GM19193 (cell line): ENCODE data around the gene PER2.

ENCODE experiments used
- POLR2A ChIP-seq: IDR thresholded peaks from 4 replicates; pipeline ENCODE4 v1.6.1; 2011; ENCODE audit not compliant: insufficient read depth, insufficient read length; ENCODE audit errors: extremely low read depth

Gene PER2

GRCh38 chr2:238315031-238315595 lies 26.7 kb upstream of the PER2 start:
- no peak for TF ChIP-seq POLR2A

GRCh38 chr2:238314576-238314975 lies 26.2 kb upstream of the PER2 start:
- TF ChIP-seq POLR2A = no peak

DNA sequence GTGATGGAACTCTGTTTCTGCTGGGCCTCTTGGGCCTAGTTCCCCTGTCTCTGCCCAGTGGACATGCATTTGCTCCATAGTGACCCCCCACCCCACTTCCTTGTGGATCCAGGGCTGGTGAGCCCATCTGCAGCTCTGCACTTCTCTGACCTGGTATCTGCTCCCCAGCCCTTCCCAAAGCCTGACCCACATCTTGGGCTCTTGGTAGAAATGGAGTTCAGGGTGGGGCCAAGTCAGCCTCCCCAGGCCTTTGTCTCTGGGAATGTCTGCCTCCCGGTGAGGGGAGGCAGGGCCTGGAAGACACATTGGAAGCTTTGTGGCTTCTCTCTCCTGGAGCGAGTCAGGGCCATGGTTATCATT lies 25.6 kb upstream of the PER2 start:
- no peak for TF ChIP-seq POLR2A

DNA sequence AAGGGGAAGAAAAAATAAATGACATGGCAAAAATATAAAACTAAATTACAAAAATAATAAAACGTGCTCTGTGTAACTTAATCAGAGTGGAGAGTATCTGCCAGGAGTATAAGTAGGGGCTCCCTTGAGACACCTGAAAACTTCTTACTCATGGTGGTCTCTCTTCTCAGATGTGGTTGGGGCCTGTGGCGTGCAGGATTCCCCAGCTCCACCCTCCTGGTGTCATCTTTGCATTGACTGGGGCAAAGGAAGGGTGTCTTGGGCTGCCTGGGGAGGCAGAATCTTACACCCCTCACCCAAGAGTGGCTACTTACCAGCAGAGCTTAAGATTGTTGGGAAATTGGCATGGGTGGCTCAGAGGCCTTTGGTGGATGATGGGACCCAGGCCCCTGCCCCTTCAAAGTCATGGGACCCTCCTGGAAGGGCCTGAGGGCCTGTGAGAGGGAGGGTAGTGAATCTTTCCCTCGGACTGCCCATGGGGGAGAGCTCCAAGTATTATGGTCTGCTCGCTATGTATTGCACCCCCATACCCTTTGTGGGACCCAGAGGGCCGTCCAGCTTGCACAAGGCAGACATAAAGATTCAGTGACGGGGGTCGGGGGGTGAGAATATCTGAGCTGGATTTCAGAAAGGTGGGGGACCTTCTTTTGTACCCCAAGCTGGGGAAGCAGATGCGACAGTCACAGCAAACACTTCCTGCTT lies 25.0 kb upstream of the PER2 start:
- TF ChIP-seq POLR2A = no peak

DNA sequence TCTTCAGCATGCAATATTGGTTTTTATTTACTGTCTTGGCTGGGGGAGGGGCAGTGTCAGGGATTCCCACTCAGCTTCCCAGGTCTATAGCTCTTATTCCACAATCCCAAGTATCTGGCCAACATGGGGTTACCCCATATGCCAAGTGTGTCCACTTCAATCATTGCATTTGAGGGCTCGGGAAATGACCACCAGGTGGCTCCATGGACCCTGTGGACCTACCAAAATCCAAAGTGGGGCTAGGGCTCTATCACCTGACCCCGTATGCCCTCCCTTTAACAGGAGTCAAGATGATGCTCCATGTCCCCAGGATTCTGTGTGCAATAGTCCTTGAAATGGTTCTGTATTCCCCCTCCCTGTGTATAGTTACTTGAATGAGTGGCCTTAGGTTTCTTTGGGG lies 19.8 kb upstream of the PER2 start:
- no peak for TF ChIP-seq POLR2A

DNA sequence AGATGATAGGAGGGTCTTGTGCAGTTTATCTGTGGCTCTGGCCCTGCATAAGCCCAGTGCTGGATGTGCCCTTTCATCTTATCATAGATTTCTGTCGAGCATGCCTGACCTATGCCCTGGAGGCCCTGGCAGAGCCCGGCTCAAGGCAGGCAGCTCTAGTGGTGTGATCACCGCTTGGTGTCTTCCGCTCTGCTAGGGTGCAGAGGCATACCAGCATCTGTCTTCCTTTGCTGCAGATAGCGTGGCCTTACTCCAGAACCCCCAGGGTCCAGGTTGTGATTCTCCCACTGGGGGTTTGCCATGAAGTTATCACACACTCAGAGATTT lies 18.2 kb upstream of the PER2 start:
- no peak for TF ChIP-seq POLR2A

GRCh38 chr2:238305965-238306671 lies 17.7 kb upstream of the PER2 start:
- TF ChIP-seq POLR2A = no peak

DNA sequence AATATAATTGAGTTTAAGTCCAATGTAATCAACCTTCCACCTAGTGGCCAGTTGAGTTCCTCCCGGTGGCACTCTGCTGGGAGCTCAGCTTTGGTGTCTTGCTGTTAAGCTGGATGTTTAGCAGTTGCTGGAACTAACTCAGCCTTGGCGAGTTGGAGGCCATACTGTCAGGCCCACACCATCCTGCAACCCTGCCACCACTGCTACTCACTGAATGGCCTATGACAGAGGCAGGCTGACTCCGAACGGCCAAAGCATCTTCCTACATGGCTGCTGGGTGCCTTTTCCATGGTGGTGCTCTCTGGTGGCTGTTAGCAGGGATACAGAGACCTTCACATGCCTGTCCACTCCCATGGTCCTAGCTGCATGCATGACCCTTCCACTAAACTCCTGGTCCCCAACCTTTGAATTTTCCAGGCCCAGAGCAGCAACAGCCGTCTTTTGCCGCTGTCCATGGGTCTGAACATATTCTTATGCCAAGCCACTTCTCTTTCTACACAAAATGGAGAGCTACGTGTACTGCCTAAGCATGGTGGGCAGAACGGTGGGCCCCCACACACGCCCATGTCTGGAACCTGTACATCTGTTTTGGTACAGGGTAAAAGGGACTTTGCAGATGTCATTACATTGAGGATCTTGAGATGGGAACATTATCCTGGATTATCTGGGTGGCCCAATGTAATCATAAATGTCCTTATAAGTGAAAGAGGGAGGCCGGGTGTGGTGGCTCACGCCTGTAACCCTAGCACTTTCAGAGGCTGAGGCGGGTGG lies 16.9 kb upstream of the PER2 start:
- TF ChIP-seq POLR2A = no peak

DNA sequence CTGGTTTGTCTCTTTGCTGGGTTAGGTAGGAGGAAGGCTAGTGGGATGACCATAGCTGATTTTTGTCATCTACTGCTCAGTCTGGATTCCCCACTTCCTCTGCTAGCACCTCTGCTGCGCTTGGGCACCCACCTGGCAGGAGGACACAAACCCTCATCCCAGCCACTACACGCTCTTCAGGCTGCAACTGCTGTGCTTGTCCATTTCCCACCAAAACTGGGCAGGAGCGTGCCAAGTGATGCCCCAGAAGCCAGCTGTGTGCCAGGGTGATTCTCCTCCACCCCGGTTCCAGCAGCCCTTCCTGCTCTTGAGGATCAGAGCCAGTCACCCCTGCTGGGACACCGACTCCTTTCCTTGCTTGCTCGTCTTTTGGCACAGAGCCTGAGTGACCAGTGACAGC lies 15.7 kb upstream of the PER2 start:
- no peak for TF ChIP-seq POLR2A

GRCh38 chr2:238302751-238303150 lies 14.3 kb upstream of the PER2 start:
- no peak for TF ChIP-seq POLR2A

- no peak for TF ChIP-seq POLR2A
Measured at GRCh38 chr2:238302087-238302486, 13.7 kb upstream of the PER2 start.

GRCh38 chr2:238299803-238300202 lies 11.4 kb upstream of the PER2 start:
- TF ChIP-seq POLR2A = no peak

DNA sequence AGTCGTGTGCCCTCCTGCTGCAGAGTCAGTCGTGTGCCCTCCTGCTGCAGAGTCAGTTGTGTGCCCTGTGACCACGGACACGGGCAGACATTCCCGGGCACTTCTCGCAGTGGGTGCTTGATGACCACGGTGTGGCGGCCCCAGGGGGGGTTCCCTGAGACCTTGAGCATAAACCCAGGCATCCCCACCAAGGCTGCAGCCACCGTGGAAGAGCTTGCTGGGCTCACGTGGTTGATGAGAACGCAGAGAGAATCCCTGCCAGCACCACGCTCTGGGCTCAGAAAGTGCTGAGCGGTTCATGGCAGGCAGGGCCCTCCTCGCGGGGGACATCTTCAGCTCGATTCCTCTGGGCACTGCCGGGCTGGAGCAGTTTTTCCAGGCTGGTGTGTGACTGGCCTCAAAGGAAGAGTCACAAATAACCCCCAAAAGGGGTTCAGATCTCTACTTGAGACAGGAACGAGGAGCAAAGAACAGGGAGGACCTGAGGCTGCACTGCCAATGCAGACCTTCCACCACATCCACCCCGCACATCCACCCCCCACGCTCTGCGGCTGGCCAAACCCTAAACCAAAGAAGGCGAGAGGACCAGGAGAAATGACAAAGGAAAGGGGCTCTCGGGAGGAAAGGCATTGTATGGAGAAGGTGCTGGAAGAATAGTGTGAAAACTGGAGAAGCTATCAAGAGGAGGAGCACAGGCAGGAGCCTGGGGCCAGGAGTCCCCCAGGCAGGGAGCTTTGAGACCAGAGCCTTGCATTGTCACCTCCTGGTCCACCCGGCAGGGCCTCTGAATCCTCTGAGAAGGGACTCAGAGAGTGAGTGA lies 8.4 kb upstream of the PER2 start:
- no peak for TF ChIP-seq POLR2A

- TF ChIP-seq POLR2A = no peak
Measured at GRCh38 chr2:238295144-238296112, 7.0 kb upstream of the PER2 start.

- no peak for TF ChIP-seq POLR2A
Measured at GRCh38 chr2:238294393-238295143, 6.2 kb upstream of the PER2 start.
